Bronchial epithelial cell (primary cell): Measurements from ENCODE around the gene PLSCR4. TPM values are rescaled to one million over a fixed set of nuclear protein-coding genes. Genes with fewer than 3 reads are reported as not detected.
A peak's percentile ranks its signal among the peaks of the same experiment; 100 is the strongest.

Experiments
- DNase-seq: peaks from one replicate; pipeline ENCODE4 v3.0.0-alpha.2; 2010; ENCODE audit warnings: low read depth
- FAIRE-seq: peaks from 2 replicates; lab custom pipeline; 2011; peaks lifted over from hg19 to GRCh38; lab: Jason Lieb, UNC
- H3K27me3 ChIP-seq: 2 replicates; pipeline ENCODE4 v1.5.1; 2011; ENCODE audit warnings: low read length; ENCODE audit not compliant: control insufficient read depth, insufficient read depth
- H3K36me3 ChIP-seq: 2 replicates; pipeline ENCODE4 v1.5.1; 2011; ENCODE audit warnings: low read length; ENCODE audit not compliant: control insufficient read depth, insufficient read depth
- H3K4me3 ChIP-seq: 2 replicates; pipeline ENCODE4 v1.5.1; 2011; ENCODE audit warnings: mild to moderate bottlenecking, low read depth, low read length, control low read depth
- total RNA-seq: library from RNA; depleted of rRNA; stranded (reverse); fragments of >200 nt; gene quantifications from 2 replicates; pipeline ENCODE4 v1.2.1, GENCODE V29; 2014
- TF ChIP-seq, protein P1 (sequence below): IDR thresholded peaks from 2 replicates; pipeline ENCODE4 v1.5.1; 2011; ENCODE audit warnings: mild to moderate bottlenecking, moderate library complexity, low read length, control low read depth, inconsistent platforms; ENCODE audit not compliant: insufficient read depth, severe bottlenecking

The PLSCR4 gene
- total RNA-seq, 1 donor from 2014 or later, result 0.26 TPM

DNA sequence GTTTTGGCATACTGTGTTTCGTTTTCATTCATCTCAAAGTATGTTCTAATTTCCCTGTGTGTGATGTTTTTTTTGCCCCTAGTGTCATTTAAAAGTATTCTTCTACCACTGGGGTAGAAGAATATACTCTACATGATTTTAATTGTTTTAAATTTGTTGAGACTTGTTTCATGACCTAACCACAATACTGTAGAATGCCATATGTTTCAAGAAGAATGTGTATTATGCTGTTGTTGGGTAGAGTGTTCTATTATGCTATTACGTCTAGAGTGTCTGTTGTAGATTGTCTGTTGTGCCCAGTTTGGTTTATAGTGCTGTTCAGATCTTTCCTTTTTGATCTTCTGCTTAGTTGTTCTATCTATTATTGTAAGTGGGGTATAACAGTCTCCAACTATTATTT, 36.4 kb downstream of the PLSCR4 start:
- FAIRE-seq (no peak), DNase-seq (peak; percentile 57)
- Histone ChIP-seq H3K4me3 (no peak overlapping the region), H3K36me3 (no peaks in the 10 kb centered on the region), H3K27me3 (no peaks in the 10 kb centered on the region)
- TF ChIP-seq, protein P1, sequence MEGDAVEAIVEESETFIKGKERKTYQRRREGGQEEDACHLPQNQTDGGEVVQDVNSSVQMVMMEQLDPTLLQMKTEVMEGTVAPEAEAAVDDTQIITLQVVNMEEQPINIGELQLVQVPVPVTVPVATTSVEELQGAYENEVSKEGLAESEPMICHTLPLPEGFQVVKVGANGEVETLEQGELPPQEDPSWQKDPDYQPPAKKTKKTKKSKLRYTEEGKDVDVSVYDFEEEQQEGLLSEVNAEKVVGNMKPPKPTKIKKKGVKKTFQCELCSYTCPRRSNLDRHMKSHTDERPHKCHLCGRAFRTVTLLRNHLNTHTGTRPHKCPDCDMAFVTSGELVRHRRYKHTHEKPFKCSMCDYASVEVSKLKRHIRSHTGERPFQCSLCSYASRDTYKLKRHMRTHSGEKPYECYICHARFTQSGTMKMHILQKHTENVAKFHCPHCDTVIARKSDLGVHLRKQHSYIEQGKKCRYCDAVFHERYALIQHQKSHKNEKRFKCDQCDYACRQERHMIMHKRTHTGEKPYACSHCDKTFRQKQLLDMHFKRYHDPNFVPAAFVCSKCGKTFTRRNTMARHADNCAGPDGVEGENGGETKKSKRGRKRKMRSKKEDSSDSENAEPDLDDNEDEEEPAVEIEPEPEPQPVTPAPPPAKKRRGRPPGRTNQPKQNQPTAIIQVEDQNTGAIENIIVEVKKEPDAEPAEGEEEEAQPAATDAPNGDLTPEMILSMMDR, result no peak

DNA sequence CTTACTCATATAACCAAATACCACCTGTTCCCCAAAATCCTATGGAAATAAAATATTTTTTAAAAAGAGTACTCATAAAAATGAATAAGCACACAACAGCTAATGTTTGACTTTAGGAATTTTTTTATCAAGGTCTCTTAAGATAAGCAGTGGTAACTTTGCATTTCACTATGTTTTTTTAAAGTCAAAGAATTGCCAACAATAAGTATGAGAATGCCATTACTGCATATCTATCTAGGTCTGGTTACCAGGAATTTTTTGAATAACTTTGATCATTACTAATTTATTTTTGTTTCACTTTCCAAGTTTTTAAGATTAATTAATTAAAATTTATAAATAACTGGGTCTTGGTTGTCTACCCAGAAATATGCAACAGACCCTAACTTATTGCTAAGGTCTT, 41.5 kb downstream of the PLSCR4 start:
- H3K4me3 ChIP-seq, result no peak overlapping the region
- FAIRE-seq (no peak), DNase-seq (no peak)
- TF ChIP-seq, protein P1, result no peak
- H3K27me3 ChIP-seq, result no peaks in the 10 kb centered on the region
- H3K36me3 ChIP-seq, result no peaks in the 10 kb centered on the region

GRCh38 chr3:146203776-146204175, 47.1 kb downstream of the PLSCR4 start:
- DNase-seq (no peak), FAIRE-seq (no peak)
- no peak overlapping the region for H3K4me3 ChIP-seq
- no peaks in the 10 kb centered on the region for H3K36me3 ChIP-seq
- TF ChIP-seq, protein P1, result no peak
- no peaks in the 10 kb centered on the region for H3K27me3 ChIP-seq

GRCh38 chr3:146200461-146201220, 50.3 kb downstream of the PLSCR4 start:
- DNase-seq, result no peak
- no peaks in the 10 kb centered on the region for H3K27me3 ChIP-seq
- TF ChIP-seq, protein P1, result no peak
- no peaks in the 10 kb centered on the region for H3K36me3 ChIP-seq
- no peak overlapping the region for H3K4me3 ChIP-seq
- FAIRE-seq, result no peak

DNA sequence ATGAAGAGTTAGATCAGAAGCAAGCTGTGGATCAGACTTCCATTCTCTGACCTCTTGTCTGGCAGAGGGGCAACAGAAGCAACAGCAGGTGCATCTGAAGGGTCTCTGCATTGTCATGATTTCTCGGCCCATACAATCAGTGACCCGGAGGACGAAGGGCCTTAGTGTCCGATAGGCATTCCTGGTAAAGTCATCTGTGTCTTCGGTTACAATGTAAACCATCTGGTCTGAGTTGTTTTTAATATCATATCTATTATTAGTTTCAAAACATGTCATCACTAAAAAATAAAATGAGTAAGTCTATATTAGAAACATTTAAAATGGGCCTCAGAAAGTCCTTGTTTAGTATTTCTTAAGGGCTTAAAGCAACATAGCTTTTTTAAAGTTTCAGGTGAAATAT, 51.1 kb downstream of the PLSCR4 start:
- H3K4me3 ChIP-seq, result no peak overlapping the region
- no peaks in the 10 kb centered on the region for H3K36me3 ChIP-seq
- TF ChIP-seq, protein P1, result no peak
- DNase-seq, result no peak
- no peaks in the 10 kb centered on the region for H3K27me3 ChIP-seq
- FAIRE-seq, result no peak

- no peaks in the 10 kb centered on the region for H3K36me3 ChIP-seq
- no peak for FAIRE-seq
- H3K27me3 ChIP-seq, result no peaks in the 10 kb centered on the region
- H3K4me3 ChIP-seq, result no peak overlapping the region
- no peak for DNase-seq
- TF ChIP-seq, protein P1, result no peak
These were observed 54.1 kb downstream of the PLSCR4 start for GRCh38 chr3:146196789-146197188.
